Stimulated activated CD8-positive, alpha-beta memory T cell treated with anti-CD3 and anti-CD28 coated beads, Interleukin-12 subunit alpha, Interleukin-12 subunit beta, amount 100 ng/mL, for 24 hours (primary cell): Measurements from ENCODE around the gene PCCA.
"Not testable (repeated sequence)": the region's sequence is repeated elsewhere in the genome, so short reads cannot be mapped to it uniquely, and the experiment has no call there.

Source experiments
- DNase-seq: peaks from one replicate; pipeline ENCODE4 v3.0.0-alpha.2; 2020; ENCODE audit errors: extremely low read depth

Gene PCCA

GRCh38 chr13:100088644-100089464 is at the start of gene PCCA:
PCCA (plus strand) TSS chr13:100089093; CDS start chr13:100089121, 28 bp downstream.
- DNase-seq, result peak; percentile 67

GRCh38 chr13:100039740-100040139 is 49.2 kb upstream of the PCCA start:
- DNase-seq, result no peak

- DNase-seq, result no peak
Measured at GRCh38 chr13:100040196-100040595, 48.7 kb upstream of the PCCA start.

- DNase-seq, result no peak
Measured at GRCh38 chr13:100044936-100045335, 44.0 kb upstream of the PCCA start.

GRCh38 chr13:100045355-100045754 is 43.5 kb upstream of the PCCA start:
- no peak for DNase-seq

- no peak for DNase-seq
Measured at GRCh38 chr13:100051070-100051469, 37.8 kb upstream of the PCCA start.

GRCh38 chr13:100059827-100060226 is 29.1 kb upstream of the PCCA start:
- no peak for DNase-seq

GRCh38 chr13:100063333-100063732 is 25.6 kb upstream of the PCCA start:
- DNase-seq, result no peak

- DNase-seq, result no peak
Measured at GRCh38 chr13:100063906-100064305, 25.0 kb upstream of the PCCA start.

GRCh38 chr13:100068133-100068931 is 20.6 kb upstream of the PCCA start:
- DNase-seq, result no peak

- no peak for DNase-seq
Measured at GRCh38 chr13:100069278-100069677, 19.6 kb upstream of the PCCA start.

GRCh38 chr13:100075700-100076587 is 12.9 kb upstream of the PCCA start:
- no peak for DNase-seq

GRCh38 chr13:100079003-100079402 is 9.9 kb upstream of the PCCA start:
- not testable (repeated sequence) for DNase-seq

GRCh38 chr13:100083401-100083800 is 5.5 kb upstream of the PCCA start:
- not testable (repeated sequence) for DNase-seq

GRCh38 chr13:100088273-100088643 is 635 bp upstream of the PCCA start:
- no peak for DNase-seq

- DNase-seq, result no peak
Measured at GRCh38 chr13:100089465-100090032, 656 bp downstream of the PCCA start.

GRCh38 chr13:100090861-100091260 is 2.0 kb downstream of the PCCA start:
- DNase-seq, result no peak

- DNase-seq, result no peak
Measured at GRCh38 chr13:100091391-100091790, 2.5 kb downstream of the PCCA start.

GRCh38 chr13:100092273-100092672 is 3.4 kb downstream of the PCCA start:
- not testable (repeated sequence) for DNase-seq

GRCh38 chr13:100095498-100095897 is 6.6 kb downstream of the PCCA start:
- DNase-seq, result no peak

- DNase-seq, result no peak
Measured at GRCh38 chr13:100096526-100096925, 7.6 kb downstream of the PCCA start.

GRCh38 chr13:100097821-100098220 is 8.9 kb downstream of the PCCA start:
- DNase-seq, result no peak
